WERI-Rb-1 (cell line): Measurements from ENCODE around the gene ASB3.

Source experiments
- DNase-seq: peaks from one replicate; pipeline ENCODE4 v3.0.0-alpha.2; 2020
- H3K27ac ChIP-seq: fragments of 250-450 bp; sonication (Bioruptor Pico); 2 replicates; pipeline ENCODE4 v1.5.1; 2020; ENCODE audit warnings: mild to moderate bottlenecking, moderate library complexity
- H3K27me3 ChIP-seq: fragments of 250-450 bp; sonication (Bioruptor Pico); 2 replicates; pipeline ENCODE4 v1.5.1; 2021; ENCODE audit warnings: mild to moderate bottlenecking, low read depth, moderate library complexity; ENCODE audit not compliant: insufficient read depth, severe bottlenecking
- H3K36me3 ChIP-seq: fragments of 250-450 bp; sonication (Bioruptor Pico); 2 replicates; pipeline ENCODE4 v1.5.1; 2020; ENCODE audit warnings: mild to moderate bottlenecking, moderate library complexity
- H3K4me3 ChIP-seq: 2 replicates; pipeline ENCODE4 v1.5.1; 2011; ENCODE audit warnings: low read depth, mild to moderate bottlenecking, control low read depth, low read length
- H3K9me3 ChIP-seq: fragments of 250-450 bp; sonication (Bioruptor Pico); 2 replicates; pipeline ENCODE4 v1.5.1; 2021; ENCODE audit warnings: mild to moderate bottlenecking, moderate library complexity; ENCODE audit not compliant: severe bottlenecking
- CTCF ChIP-seq: IDR thresholded peaks from 2 replicates; pipeline ENCODE4 v1.5.1; 2011; ENCODE audit warnings: low read depth, mild to moderate bottlenecking, control low read depth, inconsistent platforms, low read length

ASB3 gene

GRCh38 chr2:53620981-53621380 is 165.8 kb downstream of the ASB3 start:
- no peak for TF ChIP-seq CTCF
- Histone ChIP-seq H3K4me3 (no peak overlapping the region), H3K9me3 (no peaks in the 10 kb centered on the region), H3K27ac (no peak overlapping the region), H3K27me3 (no peaks in the 10 kb centered on the region), H3K36me3 (no peaks in the 10 kb centered on the region)
- DNase-seq, result no peak
